Measurements from ENCODE around the gene ZNF469.
A peak's percentile ranks its signal among the peaks of the same experiment; 100 is the strongest.

The ZNF469 gene

DNA sequence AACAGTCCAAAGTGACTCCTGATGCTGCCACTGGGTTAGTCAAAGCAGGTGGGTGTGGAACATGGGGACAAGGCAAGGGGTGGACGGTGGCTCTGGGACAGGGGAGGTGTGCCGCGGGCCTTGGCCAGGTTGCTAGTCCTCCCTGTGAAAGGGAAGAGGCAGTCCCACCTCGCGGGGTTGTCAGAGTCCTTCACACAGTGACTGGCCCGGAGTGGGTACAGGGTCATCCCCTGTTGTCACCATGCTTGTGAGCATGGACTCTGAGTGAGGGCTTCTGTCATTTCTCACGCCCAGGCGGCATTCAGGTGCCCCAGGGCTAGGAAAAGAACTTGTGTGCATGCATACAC lies 3.1 kb upstream of the ZNF469 start:
- no peak overlapping the region for H3K27ac ChIP-seq (ENCODE audit: low read depth, low read length)
- no peak overlapping the region for H3K9ac ChIP-seq (ENCODE audit: low read length)
- H3K4me1 ChIP-seq (ENCODE audit: control insufficient read depth, insufficient read depth, low read length): no peaks in the 10 kb centered on the region
- H3K27me3 ChIP-seq (ENCODE audit: control insufficient read depth, insufficient read depth, low read length): peaks cover 3% of the 10 kb centered on the region
- H3K4me3 ChIP-seq (ENCODE audit: low read length): no peak overlapping the region
- H3K36me3 ChIP-seq (ENCODE audit: control insufficient read depth, insufficient read depth, low read length): no peaks in the 10 kb centered on the region

DNA sequence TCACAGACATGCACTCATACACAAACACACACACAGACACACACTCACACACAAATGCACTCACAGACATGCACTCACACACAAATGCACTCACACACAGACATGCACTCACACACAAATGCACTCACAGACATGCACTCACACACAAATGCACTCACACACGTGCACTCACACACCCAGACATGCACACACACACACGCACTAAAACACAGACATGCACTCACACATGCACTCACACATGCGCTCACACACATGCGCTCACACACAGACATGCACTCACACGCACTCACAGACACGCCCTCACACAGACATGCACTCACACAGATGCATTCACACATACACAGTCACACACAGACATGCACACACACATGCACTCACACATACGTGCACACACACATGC lies 2.7 kb upstream of the ZNF469 start:
- Histone ChIP-seq H3K9ac (ENCODE audit: low read length) (no peak overlapping the region), H3K4me3 (ENCODE audit: low read length) (no peak overlapping the region), H3K27ac (ENCODE audit: low read depth, low read length) (no peak overlapping the region), H3K36me3 (ENCODE audit: control insufficient read depth, insufficient read depth, low read length) (no peaks in the 10 kb centered on the region), H3K27me3 (ENCODE audit: control insufficient read depth, insufficient read depth, low read length) (peaks cover 6% of the 10 kb centered on the region), H3K4me1 (ENCODE audit: control insufficient read depth, insufficient read depth, low read length) (no peaks in the 10 kb centered on the region)

- no peaks in the 10 kb centered on the region for H3K4me1 ChIP-seq (ENCODE audit: control insufficient read depth, insufficient read depth, low read length)
- H3K36me3 ChIP-seq (ENCODE audit: control insufficient read depth, insufficient read depth, low read length): no peaks in the 10 kb centered on the region
- H3K9ac ChIP-seq (ENCODE audit: low read length): no peak overlapping the region
- H3K27me3 ChIP-seq (ENCODE audit: control insufficient read depth, insufficient read depth, low read length): peaks cover 9% of the 10 kb centered on the region
- no peak overlapping the region for H3K4me3 ChIP-seq (ENCODE audit: low read length)
- H3K27ac ChIP-seq (ENCODE audit: low read depth, low read length): no peak overlapping the region
These were observed 2.1 kb upstream of the ZNF469 start for GRCh38 chr16:88380619-88381018.

DNA sequence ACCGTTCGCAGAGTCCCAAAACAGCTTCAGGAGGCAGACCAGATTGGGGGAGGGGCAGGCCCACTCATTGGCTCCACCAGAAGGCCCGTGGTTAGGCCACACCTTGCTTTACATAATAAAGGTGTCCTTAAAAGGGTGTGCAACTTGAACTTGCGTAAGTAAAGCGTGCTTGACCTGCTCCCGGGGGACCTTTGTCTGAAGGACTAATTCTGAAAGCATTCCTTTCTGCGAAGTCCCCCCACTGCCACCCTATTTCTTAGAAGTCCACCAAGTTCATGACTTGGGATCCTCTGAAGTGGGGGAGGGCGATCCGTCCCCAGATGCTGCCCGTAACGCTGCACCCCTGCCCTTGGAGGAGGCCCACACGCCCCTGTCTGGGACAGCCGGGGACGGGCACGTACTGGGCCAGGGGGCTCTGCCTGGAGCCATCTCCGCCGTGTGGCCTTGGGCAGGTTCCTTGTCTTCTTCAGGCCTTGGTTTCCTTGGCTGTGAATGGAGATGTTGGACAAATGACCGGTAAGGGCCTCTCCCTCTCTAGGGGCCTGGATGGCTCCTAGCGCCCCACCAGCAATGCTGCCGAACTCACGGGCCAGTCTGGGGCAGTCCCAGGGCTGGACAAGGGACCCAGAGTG lies 823 bp upstream of the ZNF469 start:
- no peaks in the 10 kb centered on the region for H3K4me1 ChIP-seq (ENCODE audit: control insufficient read depth, insufficient read depth, low read length)
- peaks cover 16% of the 10 kb centered on the region for H3K27me3 ChIP-seq (ENCODE audit: control insufficient read depth, insufficient read depth, low read length)
- H3K36me3 ChIP-seq (ENCODE audit: control insufficient read depth, insufficient read depth, low read length): no peaks in the 10 kb centered on the region
- H3K9ac ChIP-seq (ENCODE audit: low read length): no peak overlapping the region
- no peak overlapping the region for H3K27ac ChIP-seq (ENCODE audit: low read depth, low read length)
- no peak overlapping the region for H3K4me3 ChIP-seq (ENCODE audit: low read length)

GRCh38 chr16:88383401-88384221 lies 852 bp downstream of the ZNF469 start:
- no peak overlapping the region for H3K9ac ChIP-seq (ENCODE audit: low read length)
- no peak overlapping the region for H3K27ac ChIP-seq (ENCODE audit: low read depth, low read length)
- no peaks in the 10 kb centered on the region for H3K36me3 ChIP-seq (ENCODE audit: control insufficient read depth, insufficient read depth, low read length)
- H3K4me1 ChIP-seq (ENCODE audit: control insufficient read depth, insufficient read depth, low read length): no peaks in the 10 kb centered on the region
- H3K27me3 ChIP-seq (ENCODE audit: control insufficient read depth, insufficient read depth, low read length): peaks cover 16% of the 10 kb centered on the region
- H3K4me3 ChIP-seq (ENCODE audit: low read length): peak overlapping the region; percentile 44

DNA sequence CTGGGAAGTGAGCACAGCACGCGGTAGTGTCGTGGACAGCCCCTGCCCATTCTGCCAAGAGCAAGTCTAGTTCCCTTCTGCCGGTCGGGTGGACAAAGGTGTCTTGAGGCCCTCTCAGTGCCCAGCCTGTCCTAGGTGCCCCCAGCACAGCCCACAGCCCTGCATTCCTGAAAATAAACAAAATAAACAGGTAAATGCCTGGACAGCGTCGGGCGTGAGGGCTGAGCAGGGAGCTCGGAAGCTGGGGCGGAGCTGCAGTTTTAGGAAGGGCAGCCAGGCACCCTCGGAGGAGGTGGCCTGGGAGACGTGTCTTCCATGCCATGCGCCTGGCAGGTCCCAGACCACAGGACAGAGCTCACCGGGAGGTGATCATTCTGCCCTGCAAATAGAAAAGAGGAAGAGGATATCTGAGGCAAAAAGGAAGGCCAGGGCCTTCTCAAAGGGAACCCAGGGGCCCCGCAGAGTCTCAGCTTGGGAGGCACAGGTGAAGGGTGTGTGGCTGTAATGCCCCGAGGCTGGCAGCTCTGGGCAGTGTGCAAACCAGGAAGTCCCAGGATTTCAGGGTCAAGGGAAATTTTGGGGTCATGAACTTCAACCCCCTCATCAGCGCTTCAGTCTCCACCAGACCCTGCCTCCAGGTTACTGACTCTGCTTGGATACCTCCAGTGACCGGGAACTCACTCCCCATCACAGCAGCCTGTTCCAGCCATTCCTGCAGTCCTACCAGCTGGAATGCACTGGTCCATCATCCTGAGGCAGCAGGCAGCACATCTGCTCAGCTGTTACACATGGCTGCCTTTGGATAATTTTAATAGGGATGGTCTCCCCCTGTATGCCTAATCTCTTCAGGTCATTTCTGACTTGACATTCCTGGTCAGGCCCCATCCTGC lies 1.7 kb downstream of the ZNF469 start:
- H3K27ac ChIP-seq (ENCODE audit: low read depth, low read length): no peak overlapping the region
- H3K9ac ChIP-seq (ENCODE audit: low read length): no peak overlapping the region
- peak overlapping the region; percentile 44 for H3K4me3 ChIP-seq (ENCODE audit: low read length)
- H3K27me3 ChIP-seq (ENCODE audit: control insufficient read depth, insufficient read depth, low read length): peaks cover 16% of the 10 kb centered on the region
- no peaks in the 10 kb centered on the region for H3K36me3 ChIP-seq (ENCODE audit: control insufficient read depth, insufficient read depth, low read length)
- H3K4me1 ChIP-seq (ENCODE audit: control insufficient read depth, insufficient read depth, low read length): no peaks in the 10 kb centered on the region

GRCh38 chr16:88385112-88385594 lies 2.4 kb downstream of the ZNF469 start:
- Histone ChIP-seq H3K36me3 (ENCODE audit: control insufficient read depth, insufficient read depth, low read length) (no peaks in the 10 kb centered on the region), H3K9ac (ENCODE audit: low read length) (no peak overlapping the region), H3K27ac (ENCODE audit: low read depth, low read length) (no peak overlapping the region), H3K27me3 (ENCODE audit: control insufficient read depth, insufficient read depth, low read length) (peaks cover 21% of the 10 kb centered on the region), H3K4me3 (ENCODE audit: low read length) (no peak overlapping the region), H3K4me1 (ENCODE audit: control insufficient read depth, insufficient read depth, low read length) (no peaks in the 10 kb centered on the region)

- Histone ChIP-seq H3K4me3 (ENCODE audit: low read length) (no peak overlapping the region), H3K36me3 (ENCODE audit: control insufficient read depth, insufficient read depth, low read length) (no peaks in the 10 kb centered on the region), H3K27me3 (ENCODE audit: control insufficient read depth, insufficient read depth, low read length) (peaks cover 21% of the 10 kb centered on the region), H3K9ac (ENCODE audit: low read length) (no peak overlapping the region), H3K4me1 (ENCODE audit: control insufficient read depth, insufficient read depth, low read length) (no peaks in the 10 kb centered on the region), H3K27ac (ENCODE audit: low read depth, low read length) (no peak overlapping the region)
These were observed 3.4 kb downstream of the ZNF469 start for GRCh38 chr16:88385831-88386815.

GRCh38 chr16:88387180-88387765 lies 4.5 kb downstream of the ZNF469 start:
- Histone ChIP-seq H3K4me1 (ENCODE audit: control insufficient read depth, insufficient read depth, low read length) (no peaks in the 10 kb centered on the region), H3K4me3 (ENCODE audit: low read length) (no peak overlapping the region), H3K9ac (ENCODE audit: low read length) (no peak overlapping the region), H3K36me3 (ENCODE audit: control insufficient read depth, insufficient read depth, low read length) (no peaks in the 10 kb centered on the region), H3K27ac (ENCODE audit: low read depth, low read length) (no peak overlapping the region), H3K27me3 (ENCODE audit: control insufficient read depth, insufficient read depth, low read length) (peaks cover 19% of the 10 kb centered on the region)

- Histone ChIP-seq H3K4me3 (ENCODE audit: low read length) (peak overlapping the region; percentile 7), H3K9ac (ENCODE audit: low read length) (no peak overlapping the region), H3K36me3 (ENCODE audit: control insufficient read depth, insufficient read depth, low read length) (no peaks in the 10 kb centered on the region), H3K4me1 (ENCODE audit: control insufficient read depth, insufficient read depth, low read length) (no peaks in the 10 kb centered on the region), H3K27ac (ENCODE audit: low read depth, low read length) (no peak overlapping the region), H3K27me3 (ENCODE audit: control insufficient read depth, insufficient read depth, low read length) (peaks cover 18% of the 10 kb centered on the region)
These were observed 5.3 kb downstream of the ZNF469 start for GRCh38 chr16:88387941-88388627.

- H3K27ac ChIP-seq (ENCODE audit: low read depth, low read length): no peak overlapping the region
These were observed 6.4 kb downstream of the ZNF469 start for GRCh38 chr16:88389191-88389590.

More at GRCh38 chr16:88389191-88389590, 6.4 kb downstream of the ZNF469 start:
- Histone ChIP-seq H3K9ac (ENCODE audit: low read length) (no peak overlapping the region), H3K36me3 (ENCODE audit: control insufficient read depth, insufficient read depth, low read length) (no peaks in the 10 kb centered on the region), H3K4me1 (ENCODE audit: control insufficient read depth, insufficient read depth, low read length) (no peaks in the 10 kb centered on the region), H3K4me3 (ENCODE audit: low read length) (no peak overlapping the region), H3K27me3 (ENCODE audit: control insufficient read depth, insufficient read depth, low read length) (peaks cover 22% of the 10 kb centered on the region)
